ENCODE data around the gene STPG1. TPM values are rescaled to one million over a fixed set of nuclear protein-coding genes. Genes with fewer than 3 reads are reported as not detected.

Gene STPG1
- polyA plus RNA-seq, 2 of the 4 experiments (the other 2 are of a cell fraction): 4.4 to 9.7 TPM

GRCh38 chr1:24318615-24319311 lies 94.8 kb downstream of the STPG1 start:
- H3K9me3 ChIP-seq: no peaks in the 10 kb centered on the region
- TF ChIP-seq RNF2 (IDR thresholded peaks at IDR 0.05; ENCODE audit: borderline replicate concordance, low read depth) (no peak), CBX2 (IDR thresholded peaks at IDR 0.05; ENCODE audit: borderline replicate concordance, low read depth) (no peak), HMGXB4 (CRISPR knock-in tag; IDR thresholded peaks at IDR 0.05; ENCODE audit: borderline replicate concordance) (no peak), NR3C1 (IDR thresholded peaks at IDR 0.05) (no peak), SMC3 (IDR thresholded peaks at IDR 0.05) (no peak), HOXB13 (CRISPR knock-in tag; IDR thresholded peaks at IDR 0.05; ENCODE audit: low read depth) (no peak)
- H3K27ac ChIP-seq: peak overlapping the region; percentile 45 to 76; a peak in 5 of 6 replicates
- FAIRE-seq: no peak
- peaks cover 27% of the 10 kb centered on the region for H3K4me1 ChIP-seq
- ATAC-seq: peak in 1 of 2 experiments; percentile 60; a peak in 3 of 6 replicates
- 75% methylated on average over 3 of the region's 5 CpGs for WGBS (ENCODE audit: missing lambda C conversion rate)
- H3K4me3 ChIP-seq: peak overlapping the region; percentile 36
- POLR2A ChIA-PET: no interaction called here
- DNase-seq (ENCODE audit: low read depth in 1 of 2, low spot score in 1 of 2): peak in 1 of 2 experiments; percentile 23
- H3K4me2 ChIP-seq: peak overlapping the region; percentile 80
- CTCF ChIA-PET: interaction anchor here (1.9 to 4.7 kb wide), 3 partner anchors 73 to 117 kb away, joined by 8 to 30 read pairs (median 16); no protein-coding TSS in a partner anchor

GRCh38 chr1:24317956-24318614 lies 95.5 kb downstream of the STPG1 start:
- H3K4me3 ChIP-seq: no peak overlapping the region
- H3K27ac ChIP-seq: peak overlapping the region in 1 of 2 experiments; percentile 43; a peak in 2 of 6 replicates
- H3K9me3 ChIP-seq: no peaks in the 10 kb centered on the region
- WGBS (ENCODE audit: missing lambda C conversion rate): 60% methylated on average over 2 of the region's 2 CpGs
- no peak for FAIRE-seq
- peaks cover 27% of the 10 kb centered on the region for H3K4me1 ChIP-seq
- ATAC-seq: no peak
- TF ChIP-seq ESRRA (IDR thresholded peaks at IDR 0.05; ENCODE audit: borderline replicate concordance, low read length): no peak
- no peak for TF ChIP-seq SMC3 (IDR thresholded peaks at IDR 0.05)
- TF ChIP-seq USF2 (IDR thresholded peaks at IDR 0.05): no peak
- no peak for TF ChIP-seq FOSB (CRISPR knock-in tag; IDR thresholded peaks at IDR 0.05)
- TF ChIP-seq JUNB (IDR thresholded peaks at IDR 0.05): no peak
- TF ChIP-seq FOSL2 (IDR thresholded peaks at IDR 0.05): no peak
- TF ChIP-seq FOSL2 (CRISPR knock-in tag; IDR thresholded peaks at IDR 0.05): no peak
- TF ChIP-seq CTCF (IDR thresholded peaks at IDR 0.05): no peak
- TF ChIP-seq HOXA7 (CRISPR knock-in tag; IDR thresholded peaks at IDR 0.05): no peak
- no peak for TF ChIP-seq EHMT2 (IDR thresholded peaks at IDR 0.05; ENCODE audit: low read depth)
- TF ChIP-seq POLR2AphosphoS2 (conservative IDR thresholded peaks at IDR 0.05; ENCODE audit: low read length): no peak
- TF ChIP-seq ZC3H11A (IDR thresholded peaks at IDR 0.05): no peak
- no peak for TF ChIP-seq CBX2 (IDR thresholded peaks at IDR 0.05; ENCODE audit: borderline replicate concordance, low read depth)
- TF ChIP-seq MAFK (IDR thresholded peaks at IDR 0.05; ENCODE audit: partially characterized antibody): no peak
- no peak for TF ChIP-seq CEBPB (IDR thresholded peaks at IDR 0.05)
- TF ChIP-seq SREBF2 (IDR thresholded peaks at IDR 0.05): no peak
- no peak for TF ChIP-seq NPAS2 (CRISPR knock-in tag; IDR thresholded peaks at IDR 0.05; ENCODE audit: borderline replicate concordance)
- TF ChIP-seq KDM1A (IDR thresholded peaks at IDR 0.05; ENCODE audit: low read depth): no peak
- TF ChIP-seq MYC (IDR thresholded peaks at IDR 0.05; ENCODE audit: borderline replicate concordance, low read length): no peak
- TF ChIP-seq CHD2 (IDR thresholded peaks at IDR 0.05; ENCODE audit: low read length, partially characterized antibody): no peak
- ChIA-PET CTCF (interaction anchor here (1.1 to 4.7 kb wide), 3 partner anchors 51 to 116 kb away, joined by 3 to 30 read pairs (median 8); no protein-coding TSS in a partner anchor), POLR2A (interaction anchor here (0.5 to 0.7 kb wide), 2 partner anchors 9 to 24 kb away, joined by 3 to 4 read pairs; no protein-coding TSS in a partner anchor)
- no peak for DNase-seq (ENCODE audit: low read depth in 1 of 2, low spot score in 1 of 2)
- no peak overlapping the region for H3K4me2 ChIP-seq

Data from A549 (cell line).